ENCODE data around the gene MTMR10.
A peak's percentile ranks its signal among the peaks of the same experiment; 100 is the strongest.

Gene MTMR10

DNA sequence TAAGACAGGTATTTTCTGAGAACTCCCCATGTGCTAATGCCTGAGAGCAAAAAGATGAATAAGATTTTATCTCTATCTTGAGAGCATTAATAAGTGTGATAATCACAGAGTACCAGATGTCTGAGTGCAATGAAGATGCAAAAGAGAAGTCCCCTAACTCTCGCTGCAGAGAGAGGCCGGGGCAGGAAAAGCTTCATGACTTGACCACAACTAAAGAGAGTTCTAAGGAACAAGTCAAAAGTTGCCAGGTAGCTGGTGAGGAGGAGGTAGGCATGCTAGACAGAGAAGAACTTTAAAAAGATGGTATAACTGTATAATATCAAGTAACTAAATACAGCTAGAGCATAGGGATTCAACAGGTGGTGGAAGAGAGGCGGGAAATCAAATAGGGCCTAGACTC lies 28.8 kb downstream of the MTMR10 start:
- DNase-seq, result no peak
- H3K4ac ChIP-seq (ENCODE audit: low read depth, low read length), result no peak overlapping the region
- H2AFZ ChIP-seq (ENCODE audit: insufficient read depth, low read length, poor library complexity), result no peak overlapping the region
- no peak overlapping the region for H3K4me2 ChIP-seq (ENCODE audit: low read length)
- H3K27ac ChIP-seq (ENCODE audit: low read depth, low read length), result no peak overlapping the region
- H2BK120ac ChIP-seq (ENCODE audit: insufficient read depth, low read length, poor library complexity), result no peak overlapping the region
- H3K79me1 ChIP-seq (ENCODE audit: low read length), result no peaks in the 10 kb centered on the region
- H3K23ac ChIP-seq (ENCODE audit: low read length), result no peak overlapping the region
- no peak overlapping the region for H4K8ac ChIP-seq (ENCODE audit: low read depth, low read length)
- no peak overlapping the region for H4K91ac ChIP-seq (ENCODE audit: low read depth, low read length)
- peaks cover 12 to 33% of the 10 kb centered on the region in 2 experiments for H3K36me3 ChIP-seq (ENCODE audit: control insufficient read depth in 1 of 2, insufficient read depth in 2 of 2, low read length in 2 of 2)
- H3K4me3 ChIP-seq (ENCODE audit: low read depth, low read length), result no peak overlapping the region
- no CpG with 5 or more reads among the region's 3 CpGs for WGBS (ENCODE audit: extremely low coverage, insufficient coverage, insufficient read length)
- no peak overlapping the region for H4K12ac ChIP-seq (ENCODE audit: low read depth, low read length)
- no peaks in the 10 kb centered on the region for H3K79me2 ChIP-seq (ENCODE audit: control insufficient read depth, insufficient read depth, low read length, poor library complexity)
- H3K27me3 ChIP-seq (ENCODE audit: insufficient read depth, low read length), result no peaks in the 10 kb centered on the region
- peaks cover 2% of the 10 kb centered on the region in 2 experiments for H3K4me1 ChIP-seq (ENCODE audit: control insufficient read depth in 1 of 2, insufficient read depth in 2 of 2, low read length in 2 of 2)
- H2BK5ac ChIP-seq (ENCODE audit: low read depth, low read length, poor library complexity), result no peak overlapping the region
- no peak overlapping the region for H3K14ac ChIP-seq (ENCODE audit: low read length)
- no peak overlapping the region for H3K9ac ChIP-seq (ENCODE audit: low read length)
- no peak overlapping the region for H3K18ac ChIP-seq (ENCODE audit: low read length)
- H3K9me3 ChIP-seq (ENCODE audit: insufficient read depth, low read depth, low read length), result no peaks in the 10 kb centered on the region
- H2BK12ac ChIP-seq (ENCODE audit: low read length), result no peak overlapping the region
- no peak overlapping the region for H2AK5ac ChIP-seq (ENCODE audit: low read length)

DNA sequence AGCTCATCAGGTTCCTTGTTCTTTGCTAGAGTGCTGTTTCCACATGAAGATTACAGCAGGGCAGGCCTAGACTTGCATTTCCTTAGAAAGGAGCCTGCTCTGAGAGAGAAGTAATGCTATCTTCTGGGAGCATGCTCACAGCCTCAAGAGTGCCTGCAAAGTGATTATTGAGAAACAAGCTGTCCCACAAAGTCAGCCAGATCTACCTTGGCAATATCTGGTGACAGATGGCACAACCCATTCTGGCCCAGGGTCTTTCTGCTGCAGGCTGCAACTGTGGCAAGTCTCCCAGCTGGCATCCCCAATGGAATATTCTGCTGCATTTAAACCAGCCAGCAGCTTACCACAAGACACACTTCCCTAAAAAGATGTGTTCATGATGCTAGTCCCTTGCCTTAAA lies 29.3 kb downstream of the MTMR10 start:
- Histone ChIP-seq H2AK5ac (ENCODE audit: low read length) (no peak overlapping the region), H3K4me3 (ENCODE audit: low read depth, low read length) (no peak overlapping the region), H4K12ac (ENCODE audit: low read depth, low read length) (no peak overlapping the region), H2BK120ac (ENCODE audit: insufficient read depth, low read length, poor library complexity) (no peak overlapping the region), H3K36me3 (ENCODE audit: control insufficient read depth in 1 of 2, insufficient read depth in 2 of 2, low read length in 2 of 2) (peaks cover 15 to 37% of the 10 kb centered on the region in 2 experiments), H3K9me3 (ENCODE audit: insufficient read depth, low read depth, low read length) (no peaks in the 10 kb centered on the region), H3K4me1 (ENCODE audit: control insufficient read depth in 1 of 2, insufficient read depth in 2 of 2, low read length in 2 of 2) (peaks cover 2% of the 10 kb centered on the region in 2 experiments), H4K91ac (ENCODE audit: low read depth, low read length) (no peak overlapping the region), H3K23ac (ENCODE audit: low read length) (no peak overlapping the region), H4K8ac (ENCODE audit: low read depth, low read length) (no peak overlapping the region), H3K27ac (ENCODE audit: low read depth, low read length) (no peak overlapping the region), H3K9ac (ENCODE audit: low read length) (no peak overlapping the region), H3K27me3 (ENCODE audit: insufficient read depth, low read length) (no peaks in the 10 kb centered on the region), H2BK5ac (ENCODE audit: low read depth, low read length, poor library complexity) (no peak overlapping the region), H3K79me1 (ENCODE audit: low read length) (no peaks in the 10 kb centered on the region), H3K4me2 (ENCODE audit: low read length) (no peak overlapping the region), H3K18ac (ENCODE audit: low read length) (no peak overlapping the region), H3K79me2 (ENCODE audit: control insufficient read depth, insufficient read depth, low read length, poor library complexity) (no peaks in the 10 kb centered on the region), H2AFZ (ENCODE audit: insufficient read depth, low read length, poor library complexity) (no peak overlapping the region), H3K14ac (ENCODE audit: low read length) (no peak overlapping the region), H2BK12ac (ENCODE audit: low read length) (no peak overlapping the region), H3K4ac (ENCODE audit: low read depth, low read length) (no peak overlapping the region)
- no peak for DNase-seq

DNA sequence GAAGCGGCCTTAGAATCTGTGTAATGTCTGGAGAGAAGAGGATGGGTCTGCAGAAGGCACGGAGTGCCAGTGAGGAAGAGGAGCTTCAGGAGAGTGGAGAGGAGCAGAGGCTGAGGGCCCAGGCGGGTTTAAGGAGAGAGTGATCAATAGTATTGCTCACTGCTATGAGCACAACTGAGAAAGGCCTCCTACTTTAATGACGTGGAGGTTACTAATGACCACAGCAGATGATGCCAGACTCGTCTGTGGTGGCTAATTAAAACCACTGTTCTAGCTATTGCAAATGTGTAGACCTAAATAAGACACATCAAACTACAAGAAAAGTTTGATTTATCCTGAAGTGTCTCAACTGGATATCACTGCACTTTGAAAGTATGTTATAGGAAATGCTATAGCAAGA lies 33.2 kb downstream of the MTMR10 start:
- Histone ChIP-seq H3K4me3 (ENCODE audit: low read depth, low read length) (no peak overlapping the region), H3K18ac (ENCODE audit: low read length) (no peak overlapping the region), H3K27me3 (ENCODE audit: insufficient read depth, low read length) (no peaks in the 10 kb centered on the region), H3K4me2 (ENCODE audit: low read length) (no peak overlapping the region), H3K14ac (ENCODE audit: low read length) (no peak overlapping the region), H4K12ac (ENCODE audit: low read depth, low read length) (no peak overlapping the region), H2BK5ac (ENCODE audit: low read depth, low read length, poor library complexity) (no peak overlapping the region), H3K27ac (ENCODE audit: low read depth, low read length) (no peak overlapping the region), H2AFZ (ENCODE audit: insufficient read depth, low read length, poor library complexity) (no peak overlapping the region), H3K79me1 (ENCODE audit: low read length) (peaks cover 2% of the 10 kb centered on the region), H2BK120ac (ENCODE audit: insufficient read depth, low read length, poor library complexity) (no peak overlapping the region), H3K4ac (ENCODE audit: low read depth, low read length) (no peak overlapping the region), H4K91ac (ENCODE audit: low read depth, low read length) (no peak overlapping the region), H4K8ac (ENCODE audit: low read depth, low read length) (no peak overlapping the region), H3K4me1 (ENCODE audit: control insufficient read depth in 1 of 2, insufficient read depth in 2 of 2, low read length in 2 of 2) (peaks cover 2 to 4% of the 10 kb centered on the region in 2 experiments), H3K9ac (ENCODE audit: low read length) (no peak overlapping the region), H2AK5ac (ENCODE audit: low read length) (no peak overlapping the region), H2BK12ac (ENCODE audit: low read length) (no peak overlapping the region), H3K23ac (ENCODE audit: low read length) (no peak overlapping the region), H3K36me3 (ENCODE audit: control insufficient read depth in 1 of 2, insufficient read depth in 2 of 2, low read length in 2 of 2) (peaks cover 18 to 42% of the 10 kb centered on the region in 2 experiments), H3K9me3 (ENCODE audit: insufficient read depth, low read depth, low read length) (no peaks in the 10 kb centered on the region), H3K79me2 (ENCODE audit: control insufficient read depth, insufficient read depth, low read length, poor library complexity) (no peaks in the 10 kb centered on the region)
- WGBS (ENCODE audit: extremely low coverage, insufficient coverage, insufficient read length), result no CpG with 5 or more reads among the region's 5 CpGs
- no peak for DNase-seq

DNA sequence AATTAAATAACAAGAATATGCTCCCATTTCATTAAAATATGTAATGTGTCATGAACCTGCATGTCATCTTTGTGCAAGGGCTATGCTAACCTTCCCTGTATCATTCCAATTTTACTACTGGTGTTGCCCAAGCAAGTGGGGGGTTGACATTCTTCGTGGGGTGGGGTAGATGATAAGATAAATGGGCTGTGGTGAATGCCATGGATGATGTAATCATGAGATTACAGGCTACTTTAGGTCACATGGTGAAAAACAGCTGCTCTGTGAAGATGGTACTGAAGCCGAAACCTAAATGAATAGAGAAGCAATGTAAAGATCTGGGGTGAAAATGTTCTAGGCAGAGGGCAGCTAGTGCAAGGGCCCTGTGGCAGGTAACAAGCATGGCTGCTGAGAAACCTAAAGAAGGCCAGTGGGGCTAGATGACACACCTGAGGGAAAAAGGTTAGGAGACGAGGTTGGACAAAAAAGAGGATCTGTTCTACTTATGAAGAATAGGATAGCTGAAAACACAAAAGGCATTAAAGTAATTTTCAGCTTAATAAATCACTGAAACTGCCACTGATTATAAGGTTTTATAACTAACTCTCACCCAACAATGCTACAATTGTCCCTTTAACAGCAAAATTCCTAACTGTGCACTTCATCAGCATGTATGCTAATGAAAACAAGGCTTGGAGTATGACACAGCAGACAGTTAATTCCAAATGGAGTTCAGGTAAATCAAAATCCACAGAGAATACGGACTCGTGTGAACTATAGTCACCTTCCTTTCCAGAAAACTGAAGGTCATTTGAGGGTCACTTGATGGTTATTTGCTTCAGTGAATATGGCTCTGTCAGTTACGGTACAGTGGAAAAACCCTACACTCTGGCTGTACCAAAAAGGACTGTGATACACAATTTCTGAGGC lies 35.0 kb downstream of the MTMR10 start:
- no peak overlapping the region for H3K18ac ChIP-seq (ENCODE audit: low read length)
- no peak overlapping the region for H4K12ac ChIP-seq (ENCODE audit: low read depth, low read length)
- H3K27ac ChIP-seq (ENCODE audit: low read depth, low read length), result peak overlapping the region; percentile 21
- peaks cover 28 to 53% of the 10 kb centered on the region in 2 experiments for H3K36me3 ChIP-seq (ENCODE audit: control insufficient read depth in 1 of 2, insufficient read depth in 2 of 2, low read length in 2 of 2)
- no peak overlapping the region for H3K4me3 ChIP-seq (ENCODE audit: low read depth, low read length)
- H2AK5ac ChIP-seq (ENCODE audit: low read length), result no peak overlapping the region
- H3K14ac ChIP-seq (ENCODE audit: low read length), result no peak overlapping the region
- H2BK120ac ChIP-seq (ENCODE audit: insufficient read depth, low read length, poor library complexity), result no peak overlapping the region
- H3K79me2 ChIP-seq (ENCODE audit: control insufficient read depth, insufficient read depth, low read length, poor library complexity), result no peaks in the 10 kb centered on the region
- H3K23ac ChIP-seq (ENCODE audit: low read length), result no peak overlapping the region
- no peak overlapping the region for H4K8ac ChIP-seq (ENCODE audit: low read depth, low read length)
- no peak overlapping the region for H2BK5ac ChIP-seq (ENCODE audit: low read depth, low read length, poor library complexity)
- H3K27me3 ChIP-seq (ENCODE audit: insufficient read depth, low read length), result no peaks in the 10 kb centered on the region
- no peak overlapping the region for H3K9ac ChIP-seq (ENCODE audit: low read length)
- no CpG with 5 or more reads among the region's 6 CpGs for WGBS (ENCODE audit: extremely low coverage, insufficient coverage, insufficient read length)
- H3K4me1 ChIP-seq (ENCODE audit: control insufficient read depth in 1 of 2, insufficient read depth in 2 of 2, low read length in 2 of 2), result peaks cover 0 to 2% of the 10 kb centered on the region in 2 experiments
- no peak overlapping the region for H2BK12ac ChIP-seq (ENCODE audit: low read length)
- DNase-seq, result peak; percentile 82 to 91
- H4K91ac ChIP-seq (ENCODE audit: low read depth, low read length), result no peak overlapping the region
- no peak overlapping the region for H2AFZ ChIP-seq (ENCODE audit: insufficient read depth, low read length, poor library complexity)
- no peak overlapping the region for H3K4ac ChIP-seq (ENCODE audit: low read depth, low read length)
- no peak overlapping the region for H3K4me2 ChIP-seq (ENCODE audit: low read length)
- peaks cover 2% of the 10 kb centered on the region for H3K79me1 ChIP-seq (ENCODE audit: low read length)
- peaks cover 2% of the 10 kb centered on the region for H3K9me3 ChIP-seq (ENCODE audit: insufficient read depth, low read depth, low read length)

All from trophoblast cell (in vitro differentiated cells and primary cell).